Measurements from ENCODE around the gene ITPA. TPM values are rescaled to one million over a fixed set of nuclear protein-coding genes. Genes with fewer than 3 reads are reported as not detected.

ITPA gene
- total and polyA plus RNA-seq, 2 of the 8 experiments (the other 6 are each of a cell fraction or from before 2014, with no cell fraction given): 88.2 to 94.0 TPM

- TF ChIP-seq TAF7 (optimal IDR thresholded peaks at IDR 0.05; ENCODE audit: borderline replicate concordance, low read depth, low read length): no peak
- TF ChIP-seq SUZ12 (IDR thresholded peaks at IDR 0.05; ENCODE audit: low read length): no peak
- no peak for TF ChIP-seq POLR2A (IDR thresholded peaks at IDR 0.05; ENCODE audit: control extremely low read depth in 1 of 2, low read depth in 2 of 2, low read length in 2 of 2)
- TF ChIP-seq EZH2 (IDR thresholded peaks at IDR 0.05; ENCODE audit: low read depth, low read length, severe bottlenecking): no peak
- no peak for TF ChIP-seq SIRT6 (IDR thresholded peaks at IDR 0.05; ENCODE audit: low read length)
- TF ChIP-seq CEBPB (IDR thresholded peaks at IDR 0.05; ENCODE audit: low read depth, low read length): no peak
- no peak for TF ChIP-seq CTBP2 (IDR thresholded peaks at IDR 0.05; ENCODE audit: borderline replicate concordance, insufficient read depth, insufficient read length, low read length)
- TF ChIP-seq SP2 (IDR thresholded peaks at IDR 0.05; ENCODE audit: low read length): no peak
- TF ChIP-seq TAF1 (IDR thresholded peaks at IDR 0.05; ENCODE audit: low read depth, low read length): no peak
- TF ChIP-seq JUND (IDR thresholded peaks at IDR 0.05; ENCODE audit: low read length): no peak
These were observed 40.3 kb upstream of the ITPA start (continued) for GRCh38 chr20:3168829-3169590.
